MG63 (cell line): ENCODE results near the gene RAB13. TPM values are rescaled to one million over a fixed set of nuclear protein-coding genes. Genes with fewer than 3 reads are reported as not detected.
"Not testable (repeated sequence)": the region's sequence is repeated elsewhere in the genome, so short reads cannot be mapped to it uniquely, and the experiment has no call there.

Source experiments
- DNase-seq: peaks from one replicate; pipeline ENCODE4 v3.0.0-alpha.2; 2020
- H3K27me3 ChIP-seq: fragments of 250-450 bp; sonication (Bioruptor Pico); 2 replicates; pipeline ENCODE4 v1.5.1; 2020; ENCODE audit warnings: mild to moderate bottlenecking, moderate library complexity
- H3K36me3 ChIP-seq: fragments of 250-450 bp; sonication (Bioruptor Pico); 2 replicates; pipeline ENCODE4 v1.5.1; 2020; ENCODE audit warnings: mild to moderate bottlenecking, moderate library complexity
- H3K4me3 ChIP-seq: fragments of 250-450 bp; sonication (Bioruptor Pico); 2 replicates; pipeline ENCODE4 v1.5.1; 2020; ENCODE audit warnings: mild to moderate bottlenecking, moderate library complexity
- H3K9me3 ChIP-seq: fragments of 250-450 bp; sonication (Bioruptor Pico); 2 replicates; pipeline ENCODE4 v1.5.1; 2020; ENCODE audit warnings: mild to moderate bottlenecking, moderate library complexity
- total RNA-seq: library from RNA; depleted of rRNA; stranded (reverse); fragments of >200 nt; shearing (Covaris generic); gene quantifications from 2 replicates; pipeline ENCODE4 v1.2.3, GENCODE V29; 2014; ENCODE audit warnings: low replicate concordance

Gene RAB13
- total RNA-seq, 1 experiment from 2014 or later: 11.3 TPM

DNA sequence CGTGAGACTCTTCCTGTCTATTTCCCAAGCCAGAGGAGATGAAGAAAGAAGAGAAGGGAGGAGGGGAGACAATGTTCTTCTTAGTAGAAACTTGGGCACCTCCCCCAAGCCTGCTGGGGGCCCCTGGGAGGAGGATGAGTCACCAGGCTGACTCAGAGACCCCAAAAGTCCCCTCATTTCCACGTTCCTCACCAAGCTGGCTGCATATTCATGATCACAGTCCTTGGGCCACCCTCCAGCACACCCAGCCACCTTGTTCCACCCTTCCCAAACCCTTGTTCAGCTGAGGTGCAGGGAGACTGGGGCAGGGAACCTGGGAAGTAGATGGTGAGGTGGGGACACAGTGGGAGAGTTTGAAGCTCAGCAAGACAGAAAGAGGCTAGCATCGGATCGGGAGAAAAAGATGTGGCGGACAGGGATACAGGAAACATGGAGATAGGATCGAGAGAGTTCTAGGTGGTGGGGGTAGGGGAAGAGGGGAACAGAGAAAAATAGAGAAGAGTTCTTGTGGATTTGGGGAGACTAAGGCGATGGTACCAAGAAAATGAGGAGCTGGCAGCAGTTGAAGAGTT, 712 bp downstream of the RAB13 start:
- H3K36me3 ChIP-seq: peaks cover 17% of the 10 kb centered on the region
- no peaks in the 10 kb centered on the region for H3K27me3 ChIP-seq
- H3K4me3 ChIP-seq: peak overlapping the region; percentile 72
- no peaks in the 10 kb centered on the region for H3K9me3 ChIP-seq
- DNase-seq: no peak

DNA sequence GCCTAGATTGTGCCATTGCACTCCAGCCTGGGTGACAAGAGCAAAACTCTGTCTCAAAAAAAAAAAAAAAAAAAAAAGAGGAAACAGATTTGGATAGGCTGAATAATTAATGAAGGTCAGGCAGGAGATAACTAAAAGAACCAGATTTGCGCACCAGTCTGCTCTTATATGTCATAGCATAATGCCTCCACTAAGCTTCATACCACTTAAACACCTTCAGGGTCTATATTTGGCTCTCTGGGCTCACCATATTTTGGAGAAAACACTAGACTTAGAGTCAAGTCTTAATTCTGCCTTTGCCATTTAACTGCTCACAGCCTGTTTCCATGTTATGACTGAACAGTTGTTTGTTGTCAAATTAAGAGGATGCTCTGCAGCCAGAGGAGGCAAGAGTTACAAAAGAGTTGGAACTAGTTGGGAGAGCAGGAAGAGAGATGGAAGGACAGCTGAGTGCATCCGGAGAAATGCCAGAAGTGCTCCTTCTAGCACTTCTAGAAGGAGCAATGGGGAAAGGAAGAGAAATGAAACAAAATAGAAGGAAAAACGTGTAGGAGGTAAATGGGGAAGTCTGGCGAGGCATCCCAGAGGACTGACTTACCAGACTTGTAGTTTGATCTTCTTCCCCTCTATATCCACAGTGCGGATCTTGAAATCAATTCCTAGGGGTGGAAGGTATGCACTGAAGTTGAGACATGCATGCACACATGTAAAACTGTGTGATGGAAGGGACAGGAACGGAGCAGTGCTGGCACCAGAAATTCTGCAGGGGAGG, 1.8 kb downstream of the RAB13 start:
- H3K27me3 ChIP-seq: no peaks in the 10 kb centered on the region
- DNase-seq: no peak
- no peaks in the 10 kb centered on the region for H3K9me3 ChIP-seq
- H3K4me3 ChIP-seq: no peak overlapping the region
- peaks cover 19% of the 10 kb centered on the region for H3K36me3 ChIP-seq

DNA sequence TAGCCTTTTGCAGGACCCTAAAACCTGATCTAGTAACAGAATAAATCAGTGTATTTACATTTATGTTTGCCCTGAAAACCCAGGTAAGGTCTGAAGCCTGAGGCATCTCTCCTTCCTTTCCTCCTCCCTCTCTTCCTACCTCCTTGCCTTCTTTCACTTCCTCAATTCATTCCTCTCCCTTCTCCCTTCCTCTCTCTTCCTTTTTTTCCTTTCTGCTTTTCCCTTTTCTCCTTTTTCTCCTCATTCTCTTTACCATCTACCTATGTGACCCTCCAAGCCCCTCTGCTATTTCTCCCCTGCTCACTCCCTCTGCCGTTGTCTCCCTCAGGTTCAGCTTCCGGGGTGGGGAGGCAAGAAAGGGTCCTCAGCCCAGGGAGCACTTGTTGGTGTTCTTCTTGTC, 4.4 kb downstream of the RAB13 start:
- H3K9me3 ChIP-seq, H3K27me3 ChIP-seq, H3K4me3 ChIP-seq, DNase-seq: not testable (repeated sequence)
- peaks cover 27% of the 10 kb centered on the region for H3K36me3 ChIP-seq

DNA sequence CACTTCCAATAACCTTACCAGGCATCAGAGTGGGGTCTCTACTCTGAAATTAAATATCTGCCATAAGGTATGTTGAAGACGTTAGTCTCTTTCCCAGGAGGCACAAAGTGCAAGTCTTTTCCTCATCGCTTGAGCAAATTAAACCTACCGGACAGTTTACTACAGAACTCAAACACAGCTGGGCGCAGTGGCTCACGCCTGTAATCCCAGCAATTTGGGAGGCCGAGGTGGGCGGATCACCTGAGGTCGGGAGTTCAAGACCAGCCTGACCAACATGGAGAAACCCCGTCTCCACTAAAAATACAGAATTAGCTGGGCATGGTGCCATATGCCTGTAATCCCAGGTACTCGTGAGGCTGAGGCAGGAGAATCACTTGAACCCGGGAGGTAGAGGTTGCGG, 7.0 kb downstream of the RAB13 start:
- H3K36me3 ChIP-seq: peaks cover 50% of the 10 kb centered on the region
- H3K27me3 ChIP-seq, DNase-seq, H3K4me3 ChIP-seq, H3K9me3 ChIP-seq: not testable (repeated sequence)

DNA sequence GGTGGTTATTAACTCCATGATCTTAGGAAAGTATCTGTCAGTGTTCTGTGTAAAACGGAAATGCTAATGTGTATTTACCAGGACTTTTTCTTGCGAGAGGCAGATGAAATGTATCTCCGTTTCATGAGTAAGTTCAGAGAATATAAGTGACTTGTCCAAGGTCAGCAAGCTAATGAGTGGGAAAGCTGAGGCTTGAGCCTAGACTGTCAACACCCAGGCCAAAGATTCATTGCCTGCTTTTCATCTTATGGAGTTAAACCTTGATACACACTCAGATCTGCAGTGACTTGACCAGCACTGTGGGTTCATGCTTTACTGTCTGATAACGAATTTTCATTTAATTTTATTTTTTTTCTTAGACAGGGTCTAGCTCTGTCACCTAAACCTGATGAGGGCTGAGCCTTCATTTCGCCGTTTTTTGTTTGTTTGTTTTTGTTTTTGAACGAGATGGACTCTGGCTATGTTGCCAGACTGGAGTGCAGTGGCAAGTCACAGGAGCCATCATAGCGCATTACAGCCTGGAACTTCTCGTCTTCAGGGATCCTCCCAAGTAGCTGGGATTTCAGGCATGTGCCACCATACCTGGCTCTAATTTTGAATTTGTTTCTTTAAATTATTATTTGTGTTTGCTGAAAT, 7.7 kb downstream of the RAB13 start:
- no peak for DNase-seq
- Histone ChIP-seq H3K4me3 (peak overlapping the region; percentile 89), H3K9me3 (no peaks in the 10 kb centered on the region), H3K36me3 (peaks cover 53% of the 10 kb centered on the region), H3K27me3 (no peaks in the 10 kb centered on the region)

DNA sequence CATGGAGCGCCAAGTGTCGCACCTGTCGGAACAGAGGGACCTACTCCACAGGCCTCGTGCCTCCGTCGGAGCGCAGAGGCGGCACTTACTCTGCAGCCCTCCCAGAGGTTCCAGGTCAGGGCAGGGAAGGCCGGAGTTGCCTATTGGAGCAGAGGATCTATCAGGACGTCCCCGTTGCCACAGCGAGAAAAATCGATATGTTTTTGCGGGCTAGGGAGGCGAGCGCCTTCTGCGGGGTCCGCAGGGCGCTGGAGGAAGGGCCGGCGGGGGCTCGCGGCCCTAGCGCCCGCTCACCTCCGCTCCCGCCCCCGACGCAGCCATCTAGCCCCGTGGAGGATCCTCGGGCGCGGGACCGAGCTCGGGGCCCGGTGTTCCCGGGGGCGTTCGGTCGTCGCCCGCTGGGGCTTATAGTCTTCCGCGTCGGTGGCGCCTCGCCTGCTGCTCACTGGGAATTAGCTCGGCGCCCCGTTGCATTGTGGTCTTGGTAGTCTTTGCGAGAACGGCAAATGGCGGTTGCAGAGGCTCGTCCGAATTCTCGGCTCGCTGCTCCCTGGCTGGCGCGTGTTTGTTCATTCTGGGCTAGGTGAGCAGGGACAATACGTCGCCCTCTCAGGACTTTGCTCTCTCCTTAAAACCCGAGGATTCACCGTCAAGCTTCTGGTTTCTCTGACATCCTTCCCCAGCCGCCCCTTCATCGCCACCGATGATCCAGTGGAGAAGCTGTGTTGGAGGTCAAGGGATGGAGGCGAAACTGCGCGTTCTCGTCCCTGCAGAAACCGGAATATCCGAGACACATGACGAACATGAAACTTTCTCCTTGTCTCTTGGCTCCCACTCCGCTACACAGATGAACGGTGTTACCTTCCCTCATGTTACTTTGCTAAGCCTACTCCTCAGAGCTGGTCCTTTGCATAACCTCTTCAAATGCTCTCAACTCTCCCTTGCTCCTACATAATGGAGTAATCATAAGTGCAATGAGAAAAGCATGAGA, 8.6 kb downstream of the RAB13 start, which contains the start of gene JTB:
Gene JTB (minus strand): TSS at position 425 of the 991 bp plus-strand sequence. CDS start 422 bp downstream, at position 3.
- H3K4me3 ChIP-seq: peak within 1 kb of the TSS; percentile 89
- H3K36me3 ChIP-seq: peaks cover 49% of the 10 kb centered on the region
- peak; percentile 88 for DNase-seq
- H3K9me3 ChIP-seq: no peaks in the 10 kb centered on the region
- H3K27me3 ChIP-seq: no peaks in the 10 kb centered on the region

DNA sequence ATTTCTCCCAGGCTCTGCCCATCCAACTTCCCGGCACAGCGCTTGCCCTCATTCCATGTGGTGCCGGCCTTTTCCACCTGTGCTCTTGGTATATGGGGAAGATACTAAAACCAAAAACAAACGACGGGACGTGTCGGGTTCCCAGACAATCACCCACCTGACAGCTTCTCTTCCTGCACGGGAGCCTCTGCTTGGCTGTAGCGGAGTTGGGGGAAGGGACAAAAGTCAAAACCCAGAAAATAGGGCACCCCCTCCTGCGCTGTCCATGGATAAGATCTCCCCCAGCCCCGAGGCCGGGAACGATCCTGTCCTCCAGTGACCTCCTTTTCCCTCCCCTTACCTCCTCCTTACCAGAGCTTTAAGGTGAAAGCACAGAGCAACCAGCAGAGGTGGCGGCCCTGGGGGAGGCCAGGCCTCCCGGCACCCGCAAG, 9.3 kb downstream of the RAB13 start:
- DNase-seq: no peak
- Histone ChIP-seq H3K36me3 (peaks cover 42% of the 10 kb centered on the region), H3K4me3 (peak overlapping the region; percentile 89), H3K9me3 (no peaks in the 10 kb centered on the region), H3K27me3 (no peaks in the 10 kb centered on the region)

DNA sequence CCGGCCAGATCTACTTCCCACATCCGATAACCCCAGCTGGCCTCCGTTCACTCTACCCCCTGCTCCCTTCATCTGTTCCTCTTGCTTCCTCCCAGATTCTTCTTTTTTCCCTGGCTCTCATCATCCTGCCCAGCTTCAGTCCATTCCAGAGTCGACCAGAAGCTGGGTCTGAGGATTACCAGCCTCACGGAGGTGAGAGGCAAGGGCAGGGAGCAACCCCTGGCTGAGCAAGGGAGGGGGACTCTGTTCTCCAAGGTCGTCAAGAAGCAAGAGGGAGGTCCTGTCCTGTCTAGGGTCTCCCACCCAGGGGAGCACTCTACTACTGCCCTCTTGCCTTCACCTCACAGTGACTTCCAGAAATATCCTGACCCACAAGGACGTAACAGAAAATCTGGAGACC, 12.6 kb downstream of the RAB13 start:
- H3K27me3 ChIP-seq: no peaks in the 10 kb centered on the region
- no peak for DNase-seq
- H3K36me3 ChIP-seq: peaks cover 32% of the 10 kb centered on the region
- H3K9me3 ChIP-seq: no peaks in the 10 kb centered on the region
- no peak overlapping the region for H3K4me3 ChIP-seq

DNA sequence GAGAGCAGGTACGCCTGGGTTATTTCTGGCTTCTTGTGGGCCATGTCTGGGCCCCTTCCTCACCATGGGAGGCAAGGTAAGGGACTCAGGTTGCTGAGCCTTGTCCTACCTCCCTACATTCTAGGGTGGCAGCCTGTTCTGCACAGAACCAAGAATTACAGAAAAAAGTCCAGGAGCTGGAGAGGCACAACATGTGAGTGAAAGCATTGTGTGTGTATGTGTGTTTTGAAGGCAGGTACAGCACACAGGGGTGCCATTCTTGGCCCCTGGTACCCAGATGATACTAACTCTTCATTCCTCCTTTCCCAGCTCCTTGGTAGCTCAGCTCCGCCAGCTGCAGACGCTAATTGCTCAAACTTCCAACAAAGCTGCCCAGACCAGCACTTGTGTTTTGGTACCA, 13.1 kb downstream of the RAB13 start:
- Histone ChIP-seq H3K4me3 (no peak overlapping the region), H3K27me3 (no peaks in the 10 kb centered on the region), H3K36me3 (peaks cover 32% of the 10 kb centered on the region), H3K9me3 (no peaks in the 10 kb centered on the region)
- no peak for DNase-seq

DNA sequence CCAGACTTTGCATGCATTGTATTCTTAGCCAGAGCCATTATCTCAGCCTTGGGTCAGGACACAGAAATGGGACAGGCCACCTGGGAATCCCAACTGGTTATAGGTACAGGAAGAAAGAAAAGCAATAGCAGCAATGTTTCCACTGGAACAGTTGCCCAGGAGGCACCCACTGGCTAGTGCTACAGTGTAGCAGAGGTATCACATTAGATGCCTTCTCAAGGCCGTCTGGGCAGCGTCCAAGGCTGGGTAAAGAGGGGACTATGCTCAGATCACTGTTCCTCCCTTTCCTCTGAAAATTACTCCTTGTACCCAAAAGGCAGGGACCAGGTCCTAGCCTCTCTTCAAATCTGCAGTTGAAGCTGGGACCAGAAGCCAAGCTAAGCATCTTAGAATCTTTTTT, 15.8 kb downstream of the RAB13 start:
- Histone ChIP-seq H3K9me3 (no peaks in the 10 kb centered on the region), H3K27me3 (no peaks in the 10 kb centered on the region), H3K4me3 (no peak overlapping the region), H3K36me3 (peaks cover 22% of the 10 kb centered on the region)
- no peak for DNase-seq

DNA sequence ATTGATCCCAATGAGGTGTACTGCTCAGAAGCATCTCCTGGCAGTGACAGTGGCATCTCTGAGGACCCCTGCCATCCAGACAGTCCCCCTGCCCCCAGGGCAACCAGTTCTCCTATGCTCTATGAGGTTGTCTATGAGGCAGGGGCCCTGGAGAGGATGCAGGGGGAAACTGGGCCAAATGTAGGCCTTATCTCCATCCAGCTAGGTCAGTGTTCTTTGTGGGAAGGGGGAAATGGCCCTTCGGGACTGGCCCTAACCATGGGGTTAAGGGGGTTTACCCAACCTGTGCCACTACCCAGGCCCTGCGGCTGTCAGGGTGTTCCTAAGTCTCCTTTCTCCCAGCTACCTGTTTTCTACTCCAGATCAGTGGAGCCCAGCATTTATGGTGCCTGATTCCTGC, 17.2 kb downstream of the RAB13 start:
- no peaks in the 10 kb centered on the region for H3K27me3 ChIP-seq
- H3K9me3 ChIP-seq: no peaks in the 10 kb centered on the region
- DNase-seq: no peak
- H3K4me3 ChIP-seq: no peak overlapping the region
- H3K36me3 ChIP-seq: peaks cover 8% of the 10 kb centered on the region

DNA sequence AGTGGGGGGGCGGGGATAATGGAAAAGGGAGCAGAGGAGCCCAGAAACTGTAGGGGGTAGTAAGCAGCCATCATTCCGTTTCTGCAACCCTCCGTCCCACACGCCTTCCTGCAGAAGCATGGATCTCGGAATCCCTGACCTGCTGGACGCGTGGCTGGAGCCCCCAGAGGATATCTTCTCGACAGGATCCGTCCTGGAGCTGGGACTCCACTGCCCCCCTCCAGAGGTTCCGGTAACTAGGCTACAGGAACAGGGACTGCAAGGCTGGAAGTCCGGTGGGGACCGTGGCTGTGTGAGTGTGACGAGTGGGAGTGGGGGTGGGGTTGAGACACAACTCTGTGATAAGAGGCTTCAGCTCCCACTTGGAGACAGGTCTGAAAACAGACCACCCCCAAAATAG, 17.7 kb downstream of the RAB13 start:
- DNase-seq: no peak
- Histone ChIP-seq H3K9me3 (no peaks in the 10 kb centered on the region), H3K36me3 (peaks cover 2% of the 10 kb centered on the region), H3K27me3 (no peaks in the 10 kb centered on the region), H3K4me3 (peak overlapping the region; percentile 63)

DNA sequence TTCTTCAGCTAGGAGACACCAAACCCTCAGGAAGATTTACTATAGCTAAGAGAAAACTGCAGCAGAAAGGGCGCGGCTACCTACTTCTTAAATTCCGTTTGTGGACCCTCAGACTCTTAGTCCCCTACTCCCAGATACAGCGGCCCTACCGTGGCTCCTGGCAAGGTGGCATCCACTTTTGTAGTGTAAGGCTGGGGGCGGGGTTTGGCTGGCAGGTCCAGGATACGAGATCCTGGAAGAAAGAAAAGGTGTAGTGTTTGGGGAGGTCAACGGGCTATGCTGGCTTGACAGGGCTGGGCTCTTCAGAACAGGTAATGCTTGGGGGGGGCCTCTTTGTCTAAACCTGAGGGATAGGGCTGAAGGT, 18.2 kb downstream of the RAB13 start:
- H3K27me3 ChIP-seq: no peaks in the 10 kb centered on the region
- H3K36me3 ChIP-seq: no peaks in the 10 kb centered on the region; the same call in 1 of the 2 replicates
- DNase-seq: peak; percentile 39
- H3K4me3 ChIP-seq: peak overlapping the region; percentile 63
- no peaks in the 10 kb centered on the region for H3K9me3 ChIP-seq

DNA sequence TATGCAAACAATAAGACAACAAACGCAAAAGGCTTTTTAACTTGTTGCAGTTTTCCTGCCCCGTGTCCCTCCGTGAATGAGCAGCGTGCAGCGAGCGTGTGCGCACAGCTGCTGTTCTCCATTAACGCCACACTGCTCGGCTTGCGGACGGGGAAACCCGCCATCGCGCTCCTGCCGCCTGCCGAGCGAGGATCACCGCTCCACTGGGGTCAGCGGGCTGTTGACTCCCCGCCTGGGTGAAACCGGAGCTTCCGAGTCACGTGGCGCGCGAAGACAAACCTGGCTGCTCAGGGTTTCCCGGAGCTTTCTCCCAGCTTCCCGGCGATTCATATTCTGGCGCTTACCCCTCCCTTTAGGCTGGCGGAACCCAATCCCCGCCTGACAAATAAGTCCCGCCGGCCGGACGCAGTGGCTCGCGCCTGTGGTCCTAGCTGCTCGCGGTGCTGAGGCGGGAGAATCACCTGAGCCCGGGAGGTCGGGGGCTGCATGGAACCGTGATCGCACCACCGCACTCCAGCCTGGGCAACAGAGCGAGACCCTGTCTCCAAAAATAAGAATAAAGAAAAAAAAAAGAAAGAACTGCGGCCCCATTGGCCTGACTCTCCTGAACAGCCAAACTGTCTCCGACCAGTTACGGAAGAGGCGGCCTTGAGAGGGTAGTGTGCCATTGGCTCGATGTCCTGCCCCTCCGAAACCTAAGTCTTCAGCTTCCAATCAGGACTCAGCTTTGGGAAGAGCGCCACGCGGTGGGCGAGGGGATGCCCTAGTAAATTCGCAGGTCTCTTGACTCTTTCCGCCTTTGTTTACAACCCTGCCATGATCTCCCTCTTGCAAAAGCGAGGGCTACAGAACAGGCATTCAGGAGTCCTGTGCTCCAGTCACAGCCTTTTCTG, 18.8 kb downstream of the RAB13 start, which contains the start of gene CREB3L4:
Gene CREB3L4 (plus strand): TSS at position 796 of the 893 bp plus-strand sequence. CDS start 624 bp downstream, outside the sequence.
- Histone ChIP-seq H3K9me3 (no peaks in the 10 kb centered on the region), H3K4me3 (peak within 1 kb of the TSS; percentile 63), H3K36me3 (peaks cover 5% of the 10 kb centered on the region), H3K27me3 (no peaks in the 10 kb centered on the region)
- peak; percentile 98 for DNase-seq

DNA sequence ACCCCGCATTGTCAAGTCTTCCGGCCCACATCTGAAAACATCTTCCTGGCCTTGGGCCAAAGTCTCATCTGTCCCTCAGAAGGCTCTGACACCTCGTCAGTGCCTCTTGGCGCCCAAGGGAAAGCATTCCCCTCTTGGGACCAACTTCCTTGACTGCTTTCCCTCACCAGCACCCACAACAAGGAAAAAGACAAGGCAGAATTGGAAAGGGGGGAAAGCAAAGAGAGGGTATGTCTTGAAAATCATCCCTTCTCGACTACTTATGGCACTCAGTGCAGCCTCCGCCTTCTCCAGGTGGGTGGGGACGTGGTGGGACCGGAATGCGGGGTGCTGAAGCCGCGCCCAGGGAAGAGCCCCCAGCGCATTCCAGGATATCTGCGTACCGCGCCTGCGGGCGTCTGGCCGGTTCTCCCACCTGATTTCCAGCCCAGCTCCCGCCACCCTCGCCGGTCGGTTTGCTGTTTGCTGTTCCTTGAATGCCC, 22.2 kb downstream of the RAB13 start:
- Histone ChIP-seq H3K4me3 (peak overlapping the region; percentile 79), H3K36me3 (peaks cover 26% of the 10 kb centered on the region), H3K27me3 (no peaks in the 10 kb centered on the region), H3K9me3 (no peaks in the 10 kb centered on the region)
- peak; percentile 69 for DNase-seq
